K562 (cell line): ENCODE data around the gene CEP131. TPM values are rescaled to one million over a fixed set of nuclear protein-coding genes. Genes with fewer than 3 reads are reported as not detected.

Experiments
- ATAC-seq: fragments of 200-7000 bp; cut with Tn5 transposase; 3 replicates; pipeline ENCODE4 v1.9.1; 2020; ENCODE audit warnings: moderate library complexity
- BruUV-seq: library from RNA; stranded (reverse); fragments of 400-500 nt; replicated peaks from 2 replicates; lab custom pipeline; 2021; lab: Mats Ljungman, UMichigan
- CTCF ChIA-PET: fragments of 300-600 bp; formaldehyde crosslinking; extraction: SDS; loops from one replicate; lab custom pipeline; 2021; ENCODE audit warnings: low intra/inter-chr PET ratio; lab: Yijun Ruan, JAX
- POLR2A ChIA-PET: fragments of 300-600, 350-650 bp; sonication (Branson Sonifier 250); formaldehyde crosslinking; extraction: SDS; loops from one replicate; lab custom pipeline; 2021; ENCODE audit warnings: antibody characterized with exemption, inconsistent platforms; lab: Yijun Ruan, JAX
- DNase-seq, 4 experiments: peaks; one replicate each; pipeline versions ENCODE4 v3.0.0 to v3.0.0-alpha.2; 2011 to 2018; ENCODE audit warnings: low spot score in 3 of 4, mixed read lengths in 3 of 4; ENCODE audit errors: extremely low read depth in 1 of 4
- FAIRE-seq: peaks from 2 replicates; lab custom pipeline; 2011; peaks lifted over from hg19 to GRCh38; lab: Jason Lieb, UNC
- H2AFZ ChIP-seq: 2 replicates; pipeline ENCODE4 v1.6.0; 2011; ENCODE audit warnings: low read depth, low read length, control low read depth, inconsistent platforms
- H3K27ac ChIP-seq: fragments of 200-600 bp; 3 replicates; pipeline ENCODE4 v1.8.0; 2011; ENCODE audit warnings: low read depth, mild to moderate bottlenecking, control low read depth, inconsistent platforms, low read length, moderate library complexity, mixed read lengths; ENCODE audit errors: extremely low read depth
- H3K27me3 ChIP-seq, 2 experiments: fragments of 300-600 bp in 1 of 2; 2 replicates in 1 of 2; 3 replicates in 1 of 2; pipeline versions ENCODE4 v1.6.0 to v1.8.0; 2011; ENCODE audit warnings: inconsistent platforms in 2 of 2, low read length in 2 of 2, mild to moderate bottlenecking in 1 of 2, mixed read lengths in 1 of 2, moderate library complexity in 1 of 2; ENCODE audit not compliant: control insufficient read depth in 2 of 2, insufficient read depth in 2 of 2
- H3K36me3 ChIP-seq: fragments of 300-600 bp; 3 replicates; pipeline ENCODE4 v1.8.0; 2011; ENCODE audit warnings: mild to moderate bottlenecking, low read length, inconsistent platforms; ENCODE audit not compliant: control insufficient read depth, insufficient read depth
- H3K4me1 ChIP-seq, 2 experiments: fragments of 200-600 bp in 1 of 2; replicated peaks in 1 of 2; 2 replicates in 1 of 2; 3 replicates in 1 of 2; pipeline versions ENCODE4 v1.5.1 to v1.8.0; 2011; ENCODE audit warnings: inconsistent platforms in 2 of 2, low read length in 2 of 2, mild to moderate bottlenecking in 1 of 2, mixed read lengths in 1 of 2, moderate library complexity in 1 of 2; ENCODE audit not compliant: control insufficient read depth in 2 of 2, insufficient read depth in 2 of 2
- H3K4me2 ChIP-seq: 2 replicates; pipeline ENCODE4 v1.6.1; 2011; ENCODE audit warnings: low read length, control low read depth, inconsistent platforms, mixed read lengths; ENCODE audit not compliant: insufficient read depth
- H3K4me3 ChIP-seq: fragments of 200-600 bp; sonication (generic), shearing (Covaris generic); 2 replicates; pipeline ENCODE4 v1.5.1; 2016; ENCODE audit warnings: control low read depth, inconsistent platforms
- H3K79me2 ChIP-seq: fragments of 200-600 bp; 3 replicates; pipeline ENCODE4 v1.8.0; 2011; ENCODE audit warnings: low read length, inconsistent platforms; ENCODE audit not compliant: control insufficient read depth, insufficient read depth
- H3K9ac ChIP-seq, 2 experiments: 2 replicates each; pipeline versions ENCODE4 v1.6.0 to v1.6.1; 2011; ENCODE audit warnings: low read depth in 2 of 2, low read length in 2 of 2, control low read depth in 1 of 2, inconsistent platforms in 1 of 2, mild to moderate bottlenecking in 1 of 2, mixed read lengths in 1 of 2; ENCODE audit not compliant: insufficient read depth in 1 of 2
- H3K9me1 ChIP-seq: one replicate; pipeline ENCODE4 v1.6.0; 2011; ENCODE audit warnings: inconsistent platforms, mild to moderate bottlenecking, low read length, moderate library complexity; ENCODE audit not compliant: control insufficient read depth, insufficient read depth
- H3K9me3 ChIP-seq: replicated peaks from 2 replicates; pipeline ENCODE4 v1.5.1; 2011; ENCODE audit warnings: low read depth, low read length, inconsistent platforms; ENCODE audit not compliant: control insufficient read depth, insufficient read depth
- H4K20me1 ChIP-seq: replicated peaks from 2 replicates; pipeline ENCODE4 v1.6.1; 2011; ENCODE audit warnings: low read length, inconsistent platforms, mixed read lengths; ENCODE audit not compliant: control insufficient read depth, insufficient read depth
- FOXK1 ChIP-seq: sonication (generic); formaldehyde crosslinking; IDR thresholded peaks from 2 replicates; pipeline ENCODE4 v1.8.0; 2022; ENCODE audit warnings: missing genetic modification reagents, mild to moderate bottlenecking, borderline replicate concordance
- HCFC1 ChIP-seq: IDR thresholded peaks from 2 replicates; pipeline ENCODE4 v1.6.1; 2012; ENCODE audit warnings: low read depth, low read length, improper control_type of control experiment
- WGBS: fragments of 100-300 bp; shearing (Covaris generic); methylation state at CpG from one replicate; pipeline ENCODE4 v1.1.6; 2016; ENCODE audit warnings: low coverage, mixed read lengths; ENCODE audit not compliant: insufficient coverage; ENCODE audit errors: missing lambda C conversion rate; 5-methylcytosine and 5-hydroxymethylcytosine counted together
- in situ Hi-C: fragments of 300-500 bp; cut with MboI; formaldehyde crosslinking; loops from 4 replicates; pipeline ENCODE4 v1.15.0; 2018; ENCODE audit warnings: inconsistent platforms, mixed read lengths
- intact Hi-C: fragments of 100-400 bp; cut with micrococcal nuclease; formaldehyde crosslinking; loops from 2 replicates; pipeline ENCODE4 v1.14.2; 2022
- polyA plus RNA-seq, 8 experiments: library from polyadenylated mRNA; depleted of rRNA in 4 of 8; stranded (reverse) in 5 of 8; unstranded in 3 of 8; fragments of >200 nt; fragmentation: Nextera tagmentation in 2 of 8; fragmentation: Illumina TruSeq in 1 of 8; extraction: Ambion mirVana in 2 of 8; extraction: Trizol in 1 of 8; gene quantifications; 2 replicates each; pipeline versions ENCODE4 v1.2.1 to v1.2.3, GENCODE V29; 2011 to 2014; ENCODE audit warnings: inconsistent platforms in 1 of 8, missing spikeins in 1 of 8
- total RNA-seq, 7 experiments: library from RNA; depleted of rRNA in 6 of 7; stranded (reverse); fragments of >200 nt in 6 of 7; fragmentation: Illumina TruSeq in 2 of 7; extraction: Trizol in 2 of 7; gene quantifications; 2 replicates each; pipeline versions ENCODE4 v1.2.1 to v1.2.3, GENCODE V29; 2011 to 2021; ENCODE audit warnings: low replicate concordance in 1 of 7
- TF ChIP-seq, protein P1 (sequence below), 2 experiments: IDR thresholded peaks; 2 replicates each; pipeline ENCODE4 v1.6.1; 2011; ENCODE audit warnings: borderline replicate concordance in 1 of 2, control low read depth in 1 of 2, low read depth in 1 of 2, low read length in 1 of 2, mild to moderate bottlenecking in 1 of 2, mixed read lengths in 1 of 2, moderate library complexity in 1 of 2; ENCODE audit not compliant: insufficient read depth in 1 of 2, insufficient read length in 1 of 2, poor library complexity in 1 of 2, severe bottlenecking in 1 of 2; ENCODE audit errors: extremely low read depth in 1 of 2
- TF ChIP-seq, protein P2 (sequence below), 2 experiments: fragments of 450-650 bp in 1 of 2; IDR thresholded peaks; 2 replicates each; pipeline ENCODE4 v1.6.1; 2011 to 2017; ENCODE audit warnings: low read depth in 2 of 2, antibody characterized with exemption in 1 of 2, borderline replicate concordance in 1 of 2, low read length in 1 of 2, mild to moderate bottlenecking in 1 of 2, mixed read lengths in 1 of 2; ENCODE audit not compliant: control insufficient read depth in 1 of 2
- TF ChIP-seq, protein P3 (sequence below): fragments of 450-650 bp; IDR thresholded peaks from 2 replicates; pipeline ENCODE4 v1.6.1; 2018; ENCODE audit warnings: mild to moderate bottlenecking, low read depth; ENCODE audit not compliant: partially characterized antibody

CEP131 gene
- total and polyA plus RNA-seq, 9 of the 15 experiments (the other 6 are each of a cell fraction or from before 2014, with no cell fraction given), result 0.24 to 21.2 (median 2.3) TPM

DNA sequence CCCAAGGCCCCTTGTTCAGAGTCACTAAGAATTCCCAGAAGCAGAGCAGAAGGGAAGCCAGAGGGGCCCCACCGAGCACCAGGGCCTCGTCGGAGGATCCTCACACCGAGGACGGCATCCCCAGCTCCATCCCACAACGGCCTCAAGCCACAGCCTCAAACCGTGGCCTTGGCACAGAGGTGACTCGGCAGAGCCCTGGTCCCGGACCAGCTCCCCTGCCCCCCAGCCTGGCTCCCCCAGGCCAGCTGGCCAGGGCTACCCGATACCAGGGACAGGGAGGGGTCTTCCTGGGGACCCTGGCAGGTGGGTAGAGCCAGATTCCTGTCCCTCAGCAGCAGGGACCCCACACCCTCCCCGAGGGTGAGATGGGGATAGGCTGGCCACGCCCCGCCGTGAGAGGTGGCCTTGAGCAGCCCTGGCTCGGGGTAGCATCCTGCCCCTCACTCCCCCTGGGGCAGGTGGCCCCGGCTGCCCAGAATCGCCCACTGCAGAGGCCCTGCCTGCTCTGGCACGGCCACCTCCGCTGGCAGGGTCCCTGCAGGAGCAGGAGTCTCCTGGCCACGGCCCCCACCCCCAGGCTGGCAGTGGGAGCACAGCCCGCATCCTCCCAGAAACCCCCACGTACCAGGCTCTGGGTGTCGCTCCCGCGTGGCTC is 63.0 kb downstream of the CEP131 start:
- TF ChIP-seq, protein P1, sequence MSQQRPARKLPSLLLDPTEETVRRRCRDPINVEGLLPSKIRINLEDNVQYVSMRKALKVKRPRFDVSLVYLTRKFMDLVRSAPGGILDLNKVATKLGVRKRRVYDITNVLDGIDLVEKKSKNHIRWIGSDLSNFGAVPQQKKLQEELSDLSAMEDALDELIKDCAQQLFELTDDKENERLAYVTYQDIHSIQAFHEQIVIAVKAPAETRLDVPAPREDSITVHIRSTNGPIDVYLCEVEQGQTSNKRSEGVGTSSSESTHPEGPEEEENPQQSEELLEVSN (IDR thresholded peaks at IDR 0.05; ENCODE audit: borderline replicate concordance in 1 of 2, extremely low read depth in 1 of 2, insufficient read depth in 1 of 2, insufficient read length in 1 of 2, low read depth in 1 of 2, low read length in 1 of 2, poor library complexity in 1 of 2, severe bottlenecking in 1 of 2), result no peak
- TF ChIP-seq, protein P2, sequence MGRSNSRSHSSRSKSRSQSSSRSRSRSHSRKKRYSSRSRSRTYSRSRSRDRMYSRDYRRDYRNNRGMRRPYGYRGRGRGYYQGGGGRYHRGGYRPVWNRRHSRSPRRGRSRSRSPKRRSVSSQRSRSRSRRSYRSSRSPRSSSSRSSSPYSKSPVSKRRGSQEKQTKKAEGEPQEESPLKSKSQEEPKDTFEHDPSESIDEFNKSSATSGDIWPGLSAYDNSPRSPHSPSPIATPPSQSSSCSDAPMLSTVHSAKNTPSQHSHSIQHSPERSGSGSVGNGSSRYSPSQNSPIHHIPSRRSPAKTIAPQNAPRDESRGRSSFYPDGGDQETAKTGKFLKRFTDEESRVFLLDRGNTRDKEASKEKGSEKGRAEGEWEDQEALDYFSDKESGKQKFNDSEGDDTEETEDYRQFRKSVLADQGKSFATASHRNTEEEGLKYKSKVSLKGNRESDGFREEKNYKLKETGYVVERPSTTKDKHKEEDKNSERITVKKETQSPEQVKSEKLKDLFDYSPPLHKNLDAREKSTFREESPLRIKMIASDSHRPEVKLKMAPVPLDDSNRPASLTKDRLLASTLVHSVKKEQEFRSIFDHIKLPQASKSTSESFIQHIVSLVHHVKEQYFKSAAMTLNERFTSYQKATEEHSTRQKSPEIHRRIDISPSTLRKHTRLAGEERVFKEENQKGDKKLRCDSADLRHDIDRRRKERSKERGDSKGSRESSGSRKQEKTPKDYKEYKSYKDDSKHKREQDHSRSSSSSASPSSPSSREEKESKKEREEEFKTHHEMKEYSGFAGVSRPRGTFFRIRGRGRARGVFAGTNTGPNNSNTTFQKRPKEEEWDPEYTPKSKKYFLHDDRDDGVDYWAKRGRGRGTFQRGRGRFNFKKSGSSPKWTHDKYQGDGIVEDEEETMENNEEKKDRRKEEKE (IDR thresholded peaks at IDR 0.05; ENCODE audit: borderline replicate concordance in 1 of 2, control insufficient read depth in 1 of 2, low read depth in 2 of 2, low read length in 1 of 2), result no peak
- no peak for TF ChIP-seq FOXK1 (CRISPR knock-in tag)
- TF ChIP-seq HCFC1, result no peak
- TF ChIP-seq, protein P3, sequence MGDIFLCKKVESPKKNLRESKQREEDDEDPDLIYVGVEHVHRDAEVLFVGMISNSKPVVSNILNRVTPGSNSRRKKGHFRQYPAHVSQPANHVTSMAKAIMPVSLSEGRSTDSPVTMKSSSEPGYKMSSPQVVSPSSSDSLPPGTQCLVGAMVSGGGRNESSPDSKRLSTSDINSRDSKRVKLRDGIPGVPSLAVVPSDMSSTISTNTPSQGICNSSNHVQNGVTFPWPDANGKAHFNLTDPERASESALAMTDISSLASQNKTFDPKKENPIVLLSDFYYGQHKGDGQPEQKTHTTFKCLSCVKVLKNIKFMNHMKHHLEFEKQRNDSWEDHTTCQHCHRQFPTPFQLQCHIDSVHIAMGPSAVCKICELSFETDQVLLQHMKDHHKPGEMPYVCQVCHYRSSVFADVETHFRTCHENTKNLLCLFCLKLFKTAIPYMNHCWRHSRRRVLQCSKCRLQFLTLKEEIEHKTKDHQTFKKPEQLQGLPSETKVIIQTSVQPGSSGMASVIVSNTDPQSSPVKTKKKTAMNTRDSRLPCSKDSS, result no peak

More for the DNA sequence above, 63.0 kb downstream of the CEP131 start:
- POLR2A ChIA-PET, result no interaction called here
- Histone ChIP-seq H3K79me2 (no peaks in the 10 kb centered on the region), H4K20me1 (no peaks in the 10 kb centered on the region; the same call in 1 of the 2 replicates), H3K27ac (no peak overlapping the region), H3K9me1 (no peaks in the 10 kb centered on the region), H3K4me3 (no peak overlapping the region), H3K9ac (no peak overlapping the region), H3K4me2 (no peak overlapping the region), H3K9me3 (no peaks in the 10 kb centered on the region), H2AFZ (no peak overlapping the region), H3K36me3 (no peaks in the 10 kb centered on the region), H3K27me3 (peaks cover 41 to 91% of the 10 kb centered on the region in 2 experiments; a peak in 4 of 5 replicates), H3K4me1 (peaks cover 0 to 74% of the 10 kb centered on the region in 2 experiments; a peak in 2 of 5 replicates)
- in situ Hi-C loops, result no loop called here
- ATAC-seq (no peak), FAIRE-seq (no peak), DNase-seq (no peak)
- CTCF ChIA-PET, result no interaction called here
- intact Hi-C loops, result no loop called here
- WGBS, result 10% methylated on average over 12 of the region's 25 CpGs
- no TSS peak for BruUV-seq
